Gastrocnemius medialis (tissue), 4 donors: ENCODE measurements around the gene SLAMF8.

Experiments
- POLR2A ChIP-seq, 2 donors: fragments of 450-650 bp; IDR thresholded peaks; one replicate each; pipeline ENCODE4 v1.6.1; 2017; ENCODE audit warnings: antibody characterized with exemption in 2 of 2, mild to moderate bottlenecking in 2 of 2, moderate library complexity in 2 of 2
- TF ChIP-seq, protein P1 (sequence below), 5 experiments: fragments of 450-650 bp in 3 of 5; fragments of 200-600 bp in 2 of 5; sonication (generic) in 2 of 5; IDR thresholded peaks in 4 of 5; conservative IDR thresholded peaks in 1 of 5; 1 replicate in 4 of 5; 2 replicates in 1 of 5; pipeline ENCODE4 v1.5.1; 2016 to 2019; ENCODE audit warnings: antibody characterized with exemption in 5 of 5, mild to moderate bottlenecking in 3 of 5, moderate library complexity in 3 of 5

DNA sequence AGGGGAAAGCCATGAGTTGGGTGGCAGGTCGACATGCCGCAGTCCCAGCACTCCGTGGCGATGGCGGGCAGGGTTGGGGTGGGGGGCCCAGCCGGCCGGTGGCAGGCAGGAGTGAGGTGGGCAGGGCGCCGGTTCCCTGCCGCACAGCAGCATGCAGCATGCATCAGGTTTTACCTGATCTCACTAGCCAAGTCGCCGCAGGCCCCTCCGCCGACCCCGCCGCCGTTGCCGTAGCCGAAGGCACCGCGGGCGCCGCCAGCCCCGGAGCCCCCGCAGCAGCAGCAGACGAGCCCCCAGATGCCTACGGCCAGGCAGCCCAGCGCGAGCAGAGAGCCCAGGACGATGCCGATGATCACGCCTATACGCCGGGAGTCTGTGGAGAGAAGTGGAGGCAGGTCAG, 29.0 kb downstream of the SLAMF8 start:
- TF ChIP-seq, protein P1, sequence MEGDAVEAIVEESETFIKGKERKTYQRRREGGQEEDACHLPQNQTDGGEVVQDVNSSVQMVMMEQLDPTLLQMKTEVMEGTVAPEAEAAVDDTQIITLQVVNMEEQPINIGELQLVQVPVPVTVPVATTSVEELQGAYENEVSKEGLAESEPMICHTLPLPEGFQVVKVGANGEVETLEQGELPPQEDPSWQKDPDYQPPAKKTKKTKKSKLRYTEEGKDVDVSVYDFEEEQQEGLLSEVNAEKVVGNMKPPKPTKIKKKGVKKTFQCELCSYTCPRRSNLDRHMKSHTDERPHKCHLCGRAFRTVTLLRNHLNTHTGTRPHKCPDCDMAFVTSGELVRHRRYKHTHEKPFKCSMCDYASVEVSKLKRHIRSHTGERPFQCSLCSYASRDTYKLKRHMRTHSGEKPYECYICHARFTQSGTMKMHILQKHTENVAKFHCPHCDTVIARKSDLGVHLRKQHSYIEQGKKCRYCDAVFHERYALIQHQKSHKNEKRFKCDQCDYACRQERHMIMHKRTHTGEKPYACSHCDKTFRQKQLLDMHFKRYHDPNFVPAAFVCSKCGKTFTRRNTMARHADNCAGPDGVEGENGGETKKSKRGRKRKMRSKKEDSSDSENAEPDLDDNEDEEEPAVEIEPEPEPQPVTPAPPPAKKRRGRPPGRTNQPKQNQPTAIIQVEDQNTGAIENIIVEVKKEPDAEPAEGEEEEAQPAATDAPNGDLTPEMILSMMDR (IDR thresholded peaks at IDR 0.05 in 4 of 5, conservative IDR thresholded peaks at IDR 0.05 in 1 of 5): no peak
- no peak for TF ChIP-seq POLR2A (IDR thresholded peaks at IDR 0.05)
